CD4-positive, alpha-beta T cell treated with Interleukin-4 for 4 hours (primary cell): ENCODE measurements around the gene FAM3C.
"Not testable (repeated sequence)": the region's sequence is repeated elsewhere in the genome, so short reads cannot be mapped to it uniquely, and the experiment has no call there.

ENCODE experiments used
- DNase-seq: peaks from one replicate; pipeline ENCODE4 v3.0.0-alpha.2; 2020

Gene FAM3C, protein sequence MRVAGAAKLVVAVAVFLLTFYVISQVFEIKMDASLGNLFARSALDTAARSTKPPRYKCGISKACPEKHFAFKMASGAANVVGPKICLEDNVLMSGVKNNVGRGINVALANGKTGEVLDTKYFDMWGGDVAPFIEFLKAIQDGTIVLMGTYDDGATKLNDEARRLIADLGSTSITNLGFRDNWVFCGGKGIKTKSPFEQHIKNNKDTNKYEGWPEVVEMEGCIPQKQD

GRCh38 chr7:121395961-121396757, at the start of gene FAM3C:
TSS of gene FAM3C (minus strand) at chr7:121396308. CDS start at chr7:121382969, 13,339 bp downstream.
- DNase-seq: peak; percentile 79

DNA sequence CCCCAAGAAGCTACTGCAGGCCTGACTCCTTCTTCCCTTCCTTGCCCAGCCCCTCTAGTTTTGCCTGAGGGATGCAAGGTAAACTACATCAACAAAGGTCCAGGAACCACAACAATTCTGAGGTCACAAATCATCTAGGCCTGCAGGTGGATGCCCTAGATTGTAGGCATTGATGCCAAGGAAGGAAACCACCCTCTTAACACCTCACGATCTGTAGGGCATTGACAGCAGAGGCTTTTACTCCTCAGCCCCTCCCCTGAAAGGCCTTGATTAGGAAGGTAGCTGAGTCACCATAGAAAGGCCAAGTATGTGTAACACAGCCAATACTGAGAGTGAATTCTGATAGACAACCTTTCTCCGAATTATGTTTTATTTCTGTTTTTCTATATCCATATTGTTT, 46.7 kb upstream of the FAM3C start:
- DNase-seq: peak; percentile 68

- no peak for DNase-seq
These were observed 44.9 kb upstream of the FAM3C start for GRCh38 chr7:121440857-121441503.

DNA sequence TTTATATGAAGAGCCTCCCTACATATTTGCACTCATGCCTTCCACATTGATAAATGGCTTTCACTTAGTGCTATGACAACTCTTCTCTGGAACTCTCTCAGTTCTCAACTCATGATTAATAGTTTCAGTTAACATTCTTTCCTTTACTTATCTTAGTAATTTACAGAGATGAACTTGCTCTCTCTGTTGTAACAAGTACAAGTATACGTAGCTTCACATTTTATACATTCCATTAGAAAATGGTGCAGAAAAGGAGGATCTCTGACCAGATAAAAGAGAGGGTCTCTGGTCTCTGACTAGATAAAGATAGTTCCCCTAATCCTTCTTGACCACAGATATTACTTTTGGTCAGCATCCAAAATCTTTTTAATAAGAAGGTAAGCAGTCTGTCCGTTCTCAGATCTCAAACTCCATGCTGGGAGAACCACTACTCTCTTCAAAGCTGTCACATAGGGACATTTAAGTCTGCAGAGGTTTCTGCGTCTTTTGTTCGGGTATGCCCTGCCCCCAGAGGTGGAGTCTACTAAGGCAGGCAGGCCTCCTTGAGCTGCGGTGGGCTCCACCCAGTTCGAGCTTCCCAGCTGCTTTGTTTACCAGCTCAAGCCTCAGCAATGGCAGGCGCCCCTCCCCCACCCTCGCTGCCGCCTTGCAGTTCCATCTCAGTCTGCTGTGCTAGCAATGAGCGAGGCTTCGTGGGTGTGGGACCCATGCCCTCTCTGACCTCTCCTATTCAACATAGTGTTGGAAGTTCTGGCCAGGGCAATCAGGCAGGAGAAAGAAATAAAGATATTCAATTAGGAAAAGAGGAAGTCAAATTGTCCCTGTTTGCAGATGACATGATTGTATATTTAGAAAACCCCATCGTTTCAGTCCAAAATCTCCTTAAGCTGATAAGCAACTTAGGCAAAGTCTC, 42.2 kb upstream of the FAM3C start:
- peak; percentile 87 for DNase-seq

GRCh38 chr7:121437470-121437869, 41.4 kb upstream of the FAM3C start:
- no peak for DNase-seq

GRCh38 chr7:121436688-121437087, 40.6 kb upstream of the FAM3C start:
- DNase-seq: no peak

GRCh38 chr7:121436136-121436535, 40.0 kb upstream of the FAM3C start:
- DNase-seq: no peak

- no peak for DNase-seq
These were observed 37.7 kb upstream of the FAM3C start for GRCh38 chr7:121433775-121434174.

DNA sequence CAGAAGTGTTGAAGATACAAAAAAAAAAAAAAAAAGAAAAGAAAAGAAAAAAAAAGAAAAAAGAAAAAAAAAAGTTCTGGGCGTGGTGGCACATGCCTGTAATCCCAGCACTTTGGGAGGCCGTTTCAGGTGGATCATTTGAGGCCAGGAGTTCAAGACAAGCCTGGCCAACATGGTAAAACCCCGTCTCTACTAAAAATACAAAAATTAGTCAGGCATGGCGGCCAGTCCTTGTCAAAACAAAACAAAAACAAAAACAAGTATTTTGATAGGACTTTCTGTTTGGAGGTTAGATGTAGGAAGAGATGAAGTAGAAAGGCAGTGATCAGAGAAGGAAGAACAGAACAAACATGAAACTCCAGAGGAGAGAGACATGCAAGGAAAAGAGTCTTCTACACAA, 36.4 kb upstream of the FAM3C start:
- DNase-seq: not testable (repeated sequence)

GRCh38 chr7:121431996-121432395, 35.9 kb upstream of the FAM3C start:
- DNase-seq: no peak

- no peak for DNase-seq
These were observed 35.4 kb upstream of the FAM3C start for GRCh38 chr7:121431389-121431995.

- no peak for DNase-seq
These were observed 34.5 kb upstream of the FAM3C start for GRCh38 chr7:121430558-121430957.

- DNase-seq: no peak
These were observed 33.7 kb upstream of the FAM3C start for GRCh38 chr7:121429798-121430197.

- DNase-seq: no peak
These were observed 32.9 kb upstream of the FAM3C start for GRCh38 chr7:121428855-121429489.

GRCh38 chr7:121421743-121422142, 25.6 kb upstream of the FAM3C start:
- not testable (repeated sequence) for DNase-seq

GRCh38 chr7:121420976-121421375, 24.9 kb upstream of the FAM3C start:
- DNase-seq: no peak

DNA sequence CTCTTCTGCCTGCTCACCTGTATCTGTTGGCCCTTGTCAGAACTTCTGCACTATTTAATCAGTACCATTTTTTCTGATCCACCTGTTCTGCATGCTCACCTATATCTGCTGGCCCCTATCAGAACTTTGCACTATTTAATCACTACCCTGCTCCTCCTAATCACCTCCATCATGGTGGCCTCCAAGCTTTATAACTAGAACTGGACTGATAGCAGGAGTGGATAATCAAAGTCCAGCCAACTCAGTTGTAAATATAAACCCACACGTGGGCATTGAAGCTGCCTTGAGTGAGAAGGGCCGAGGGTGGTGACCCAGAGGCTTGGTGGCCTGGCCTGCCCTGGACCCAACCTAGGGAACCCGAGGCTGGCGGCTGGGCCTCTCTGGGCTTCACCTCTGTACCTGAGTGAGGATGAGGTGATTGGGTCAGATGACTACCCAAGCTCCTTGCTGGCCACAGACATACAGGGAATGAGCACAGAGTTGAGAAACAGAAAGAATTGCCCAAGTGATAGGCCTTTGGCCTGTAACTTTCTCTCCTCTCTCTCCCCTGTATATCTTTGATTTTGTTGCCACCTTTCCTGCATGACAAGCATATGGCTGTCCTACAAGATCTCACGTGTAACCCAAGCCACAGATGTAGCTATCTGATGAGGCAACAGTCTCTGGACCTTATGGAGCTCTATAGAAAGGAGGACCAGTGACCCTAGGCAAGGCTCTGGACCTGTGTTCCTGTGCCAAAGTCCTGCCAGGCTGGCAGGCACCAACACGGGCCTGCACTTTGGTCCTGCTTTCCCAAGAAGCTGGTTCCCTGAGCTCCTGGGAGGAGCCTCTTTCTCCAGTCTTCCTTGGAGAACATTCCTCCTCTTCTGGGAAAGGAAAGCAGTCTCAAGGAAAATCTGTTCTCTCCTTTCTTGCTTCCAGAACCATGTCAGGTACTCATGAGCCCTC, 23.4 kb upstream of the FAM3C start:
- no peak for DNase-seq

DNA sequence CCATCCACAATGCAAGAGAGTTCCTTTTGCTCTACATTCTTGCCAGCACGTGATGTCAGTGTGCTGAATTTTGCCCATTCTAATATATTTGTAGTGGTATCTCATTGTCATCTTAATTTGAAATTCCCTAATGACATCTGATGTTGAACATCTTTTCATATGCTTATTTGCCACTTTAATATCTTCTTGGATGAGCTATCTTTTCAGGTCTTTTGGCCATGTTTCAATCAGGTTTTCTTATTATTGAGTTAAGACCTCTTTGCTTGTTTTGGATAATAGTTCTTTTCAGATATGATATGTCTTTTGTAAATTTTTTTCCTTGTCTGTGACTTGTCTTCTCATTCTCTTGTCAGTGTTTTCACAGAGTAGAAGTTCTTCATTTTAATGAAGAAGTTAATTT, 20.4 kb upstream of the FAM3C start:
- no peak for DNase-seq

GRCh38 chr7:121414436-121414835, 18.3 kb upstream of the FAM3C start:
- no peak for DNase-seq

GRCh38 chr7:121411597-121411979, 15.5 kb upstream of the FAM3C start:
- no peak for DNase-seq
